GM18868 (cell line): ENCODE results near the gene BCL2.

Source experiments
- ATAC-seq: cut with Tn5 transposase; IDR thresholded peaks from one replicate; pipeline ENCODE4 v1.9.1; 2021; ENCODE audit warnings: mild to moderate bottlenecking, moderate library complexity; ENCODE audit not compliant: unreplicated experiment

Gene BCL2

DNA sequence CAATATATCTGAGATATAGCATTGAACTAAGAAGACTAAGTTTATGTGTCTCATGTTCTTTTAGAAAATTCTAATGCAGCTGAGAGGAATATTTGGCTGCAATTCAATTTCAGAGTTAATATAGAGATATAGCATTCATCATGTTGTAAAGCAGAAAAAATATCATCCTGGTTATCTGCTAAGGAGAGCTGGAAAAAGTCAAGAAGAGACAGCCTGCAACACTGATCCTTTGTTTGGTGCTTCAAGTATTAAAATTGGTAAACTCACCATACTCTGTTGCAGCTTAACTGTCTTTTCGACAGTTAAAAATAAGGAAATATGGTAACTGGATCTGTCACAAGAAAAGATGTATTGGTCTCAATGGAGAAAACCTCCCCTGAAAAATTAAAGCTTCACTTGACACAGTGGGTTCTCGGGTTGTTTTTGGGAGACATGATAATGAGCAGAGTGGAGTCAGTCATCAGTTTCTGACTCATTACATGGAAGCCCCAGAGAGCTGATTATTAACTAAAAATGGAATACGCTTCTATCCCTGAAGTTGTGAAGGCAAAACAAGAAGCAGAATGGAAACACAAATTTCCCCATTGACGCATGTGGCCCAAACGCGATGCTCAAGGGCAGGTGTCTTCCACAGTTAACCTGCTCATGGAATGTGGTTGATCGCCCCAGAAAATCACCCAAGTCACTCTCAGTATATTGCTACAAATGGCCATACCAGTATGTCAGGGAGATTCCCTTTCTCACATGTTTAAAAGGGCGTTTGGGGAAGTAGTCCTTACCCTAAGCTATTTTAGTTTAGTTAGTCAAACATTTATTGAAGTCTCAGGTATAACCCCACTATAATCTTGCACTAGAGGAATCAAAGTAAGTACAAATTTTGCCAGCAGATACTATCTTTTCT, 8.2 kb downstream of the BCL2 start:
- ATAC-seq = peak; percentile 81

DNA sequence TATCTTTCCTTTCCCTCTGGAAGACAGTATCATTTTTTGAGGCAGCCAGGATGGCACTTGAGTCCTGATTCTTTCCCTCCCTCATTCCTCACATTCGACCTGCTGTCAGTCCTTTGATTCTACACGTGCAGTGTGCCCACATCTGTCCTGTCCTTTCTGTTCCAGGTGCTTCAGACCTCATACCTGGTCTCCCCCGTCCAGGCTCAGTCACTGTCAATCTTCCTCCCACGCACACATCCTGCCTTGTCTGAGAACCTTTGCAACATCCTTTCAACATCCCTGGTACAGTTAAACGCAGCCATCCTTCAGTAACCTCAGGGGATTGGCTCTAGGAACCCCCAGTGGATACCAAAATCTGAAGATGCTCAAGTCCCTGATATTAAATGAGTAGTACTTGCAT, 10.1 kb downstream of the BCL2 start:
- ATAC-seq = no peak

DNA sequence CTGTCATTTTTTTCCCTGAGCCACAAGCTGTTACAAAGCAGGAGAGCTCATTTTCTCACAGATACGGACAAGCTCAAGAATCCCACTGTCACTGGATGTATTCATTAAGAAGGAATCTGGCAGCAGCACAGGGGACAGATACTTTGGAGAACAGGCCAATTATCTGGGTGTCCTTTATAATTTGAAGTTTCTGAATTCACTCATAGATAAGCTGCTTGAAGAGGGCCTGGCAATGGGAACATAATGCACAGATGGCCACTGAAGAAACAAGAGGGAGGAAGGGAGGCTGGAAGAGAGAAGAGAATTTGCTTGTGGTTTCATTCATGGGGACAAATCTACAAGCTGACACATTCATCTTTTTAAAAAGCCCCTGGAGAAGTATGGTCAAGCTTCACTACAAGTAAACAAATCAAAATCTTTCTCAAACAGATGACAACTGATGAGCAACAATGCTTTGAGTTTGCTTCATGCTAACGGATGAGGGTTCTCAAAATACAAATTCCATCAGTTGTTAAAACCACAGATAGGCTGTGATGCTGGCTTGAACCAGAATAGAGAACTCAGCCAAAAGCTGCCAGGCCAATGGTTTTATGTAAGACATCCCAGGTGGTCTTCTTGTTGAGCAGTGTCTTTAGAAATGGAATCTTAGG, 11.9 kb downstream of the BCL2 start:
- no peak for ATAC-seq

DNA sequence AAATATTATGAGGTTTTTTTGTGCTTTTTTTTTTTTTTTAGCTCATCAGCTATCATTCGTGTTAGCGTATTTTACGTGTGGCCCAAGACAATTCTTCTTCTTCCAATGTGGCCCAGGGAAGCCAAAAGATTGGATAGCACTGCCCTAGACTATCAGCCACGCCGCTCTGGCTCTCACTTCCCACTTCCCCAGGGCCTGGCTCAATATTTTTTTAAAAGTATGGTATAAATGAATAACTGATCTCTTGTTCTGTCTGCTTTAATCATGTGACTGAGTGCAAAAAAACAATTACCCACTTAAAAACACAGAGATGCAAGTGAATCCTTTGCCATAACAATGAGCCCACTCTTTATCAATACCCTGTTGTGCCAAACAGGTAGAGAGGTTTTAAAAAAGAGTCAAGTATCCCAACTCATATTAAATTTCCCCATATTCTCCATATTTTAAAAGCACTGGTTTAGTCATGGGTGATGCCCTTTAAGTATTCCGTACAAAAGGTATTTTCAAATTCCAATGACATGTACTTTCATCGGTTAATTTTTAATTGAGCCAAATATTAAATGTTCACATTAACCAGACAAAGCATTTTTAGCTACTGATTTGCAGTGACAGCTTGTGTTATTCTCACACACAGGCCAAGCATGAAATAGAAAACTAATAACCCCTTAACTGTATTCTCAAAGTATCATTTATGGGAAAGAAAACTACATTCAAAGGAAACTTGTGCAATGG, 12.6 kb downstream of the BCL2 start:
- ATAC-seq = no peak

DNA sequence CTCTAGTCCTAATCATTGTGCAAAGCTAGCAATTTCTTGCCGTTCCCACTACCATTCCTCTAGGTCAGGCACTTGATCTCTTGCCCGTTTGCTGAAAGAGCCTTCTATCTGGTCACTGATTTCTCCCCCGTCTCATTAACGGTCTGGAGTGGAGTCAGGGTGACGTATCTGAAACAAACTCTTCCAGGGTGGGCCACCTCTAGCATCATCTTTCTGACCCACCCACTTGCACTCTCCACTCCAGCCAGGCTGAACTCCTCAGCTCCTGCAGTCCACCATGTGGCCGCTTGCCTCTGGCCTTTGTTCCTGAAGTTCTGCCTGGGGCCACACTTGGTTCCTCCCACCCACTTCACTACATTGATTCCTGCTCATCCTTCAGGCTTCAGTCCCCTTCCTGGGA, 13.3 kb downstream of the BCL2 start:
- ATAC-seq = no peak

DNA sequence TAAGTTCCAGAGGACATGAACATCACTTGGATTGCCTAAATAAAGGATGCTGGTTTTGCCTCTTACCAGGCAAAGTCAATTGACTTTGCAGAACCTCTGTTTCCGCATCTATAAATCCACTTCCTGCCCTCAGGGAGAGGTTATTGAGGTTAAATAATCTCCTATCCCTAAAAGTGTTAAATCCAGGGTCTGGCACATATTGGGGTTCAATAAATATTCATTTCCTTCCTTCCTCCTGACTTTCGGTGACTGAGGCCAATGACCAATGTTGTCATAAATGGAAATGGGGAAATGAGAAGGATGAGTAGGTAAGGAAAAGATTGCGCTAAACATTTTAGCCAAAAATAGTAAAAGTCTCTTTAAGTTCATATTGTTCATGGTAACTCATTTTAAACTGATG, 16.0 kb downstream of the BCL2 start:
- no peak for ATAC-seq

DNA sequence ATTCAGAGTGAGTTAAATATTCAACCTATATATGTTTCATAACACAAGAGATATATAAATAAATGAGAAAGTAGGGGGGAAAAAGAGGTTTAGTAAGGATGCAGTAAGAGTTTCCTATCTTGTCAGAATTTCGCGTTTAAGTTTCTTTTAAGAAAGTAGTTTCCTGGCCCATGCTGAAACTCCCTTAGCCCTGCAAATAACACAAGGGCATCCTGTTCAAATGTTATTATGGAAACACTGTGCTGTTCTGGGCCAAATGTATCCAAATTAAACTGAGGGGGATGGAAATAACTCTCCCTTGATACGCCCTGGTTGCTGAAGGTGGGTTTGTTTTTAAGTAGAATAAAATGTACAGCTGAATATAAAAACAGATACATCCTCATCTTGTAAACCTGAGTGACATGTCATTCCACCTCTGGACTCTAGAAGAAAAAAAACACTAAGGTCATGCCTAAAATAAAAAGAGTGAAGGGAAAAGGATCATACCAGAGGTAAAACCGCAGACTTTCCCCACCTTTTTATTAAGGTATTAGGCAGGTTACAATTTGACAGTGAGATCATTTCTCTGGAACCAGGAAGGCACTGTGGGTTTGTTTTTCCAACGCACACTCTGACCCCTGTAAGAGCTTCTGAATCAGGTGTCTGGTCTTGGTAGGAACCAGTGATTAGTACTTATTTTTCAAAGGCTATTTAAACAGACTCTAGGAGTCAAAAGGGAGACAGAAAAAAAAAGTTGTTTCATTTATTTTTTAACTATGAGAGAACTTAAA, 16.7 kb downstream of the BCL2 start:
- no peak for ATAC-seq

DNA sequence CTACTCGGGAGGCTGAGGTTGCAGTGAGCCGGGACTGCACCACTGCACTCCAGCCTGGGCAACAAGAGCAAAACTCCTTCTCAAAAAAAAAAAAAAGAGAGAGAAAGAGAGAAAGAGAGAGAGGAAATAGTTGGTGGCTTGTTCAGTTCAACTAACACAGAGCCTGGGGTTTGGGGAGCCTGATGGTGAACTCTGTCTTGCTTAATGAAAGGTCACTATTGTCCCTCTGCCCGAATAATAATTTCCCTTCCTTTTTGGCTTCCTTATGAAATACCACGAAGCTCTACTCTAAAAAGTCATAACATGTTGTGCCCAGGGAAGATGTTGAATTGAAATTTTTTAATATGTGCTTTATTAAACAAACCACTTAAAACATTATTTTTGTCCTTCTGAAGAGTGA, 17.3 kb downstream of the BCL2 start:
- ATAC-seq = no peak

DNA sequence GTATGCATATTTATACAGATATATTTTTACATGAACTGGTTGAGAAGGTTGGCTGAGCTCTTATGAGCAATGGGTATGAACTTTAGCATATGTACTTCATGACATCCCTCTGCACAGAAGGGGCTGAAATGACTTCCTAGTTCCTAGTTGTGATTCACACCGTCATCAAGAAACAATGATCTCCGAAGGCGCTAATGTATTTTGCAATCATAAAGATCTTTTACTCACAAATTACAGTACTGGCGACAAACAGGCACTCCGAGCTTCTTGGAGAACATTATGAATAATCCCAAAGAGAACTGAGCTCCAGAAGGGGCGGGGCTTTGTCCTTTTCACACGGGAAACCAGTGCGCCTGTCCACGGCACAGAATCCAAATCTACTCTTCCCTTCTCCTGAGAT, 18.1 kb downstream of the BCL2 start:
- no peak for ATAC-seq

DNA sequence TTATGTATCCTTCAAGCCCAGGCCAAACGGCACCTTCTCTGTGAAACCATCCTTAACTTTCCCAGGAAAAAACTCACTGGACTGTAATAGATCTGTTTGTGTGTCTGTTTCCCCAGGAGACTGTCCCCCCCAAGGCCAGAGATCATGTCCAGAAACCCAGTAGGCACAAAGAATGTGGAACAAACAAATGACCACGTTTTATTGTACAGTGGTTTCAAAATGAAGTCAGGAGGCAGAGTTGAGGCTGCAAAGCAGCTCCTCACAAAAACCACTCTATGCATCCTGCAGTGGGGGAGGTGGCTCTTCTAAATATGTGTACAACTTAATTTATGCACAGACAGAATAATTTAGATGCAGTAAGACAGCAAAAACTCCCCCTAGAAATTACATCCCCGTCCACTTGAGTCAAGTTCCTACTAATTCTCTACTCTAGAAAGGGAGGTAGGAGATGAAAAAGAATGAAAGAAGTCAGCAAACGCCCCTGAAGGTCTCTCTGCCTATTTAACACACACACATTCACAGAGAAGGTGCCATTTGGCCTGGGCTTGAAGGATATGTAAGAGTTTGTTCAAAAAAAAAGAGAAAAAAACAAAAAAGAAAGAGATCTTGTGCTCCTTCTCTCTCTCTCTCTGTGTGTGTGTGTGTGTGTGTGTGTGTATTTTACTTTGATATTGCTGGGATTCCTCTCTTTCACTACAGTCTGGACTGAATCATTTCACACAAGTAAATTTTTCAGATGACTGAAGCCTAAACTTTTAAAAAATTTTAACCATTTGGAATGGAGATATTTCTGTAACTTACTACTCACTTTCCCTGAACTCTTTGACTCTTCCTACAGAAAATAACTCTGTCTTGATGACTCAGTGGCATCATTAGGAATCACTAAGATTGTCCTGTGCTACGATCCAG, 19.5 kb downstream of the BCL2 start:
- peak; percentile 64 for ATAC-seq

DNA sequence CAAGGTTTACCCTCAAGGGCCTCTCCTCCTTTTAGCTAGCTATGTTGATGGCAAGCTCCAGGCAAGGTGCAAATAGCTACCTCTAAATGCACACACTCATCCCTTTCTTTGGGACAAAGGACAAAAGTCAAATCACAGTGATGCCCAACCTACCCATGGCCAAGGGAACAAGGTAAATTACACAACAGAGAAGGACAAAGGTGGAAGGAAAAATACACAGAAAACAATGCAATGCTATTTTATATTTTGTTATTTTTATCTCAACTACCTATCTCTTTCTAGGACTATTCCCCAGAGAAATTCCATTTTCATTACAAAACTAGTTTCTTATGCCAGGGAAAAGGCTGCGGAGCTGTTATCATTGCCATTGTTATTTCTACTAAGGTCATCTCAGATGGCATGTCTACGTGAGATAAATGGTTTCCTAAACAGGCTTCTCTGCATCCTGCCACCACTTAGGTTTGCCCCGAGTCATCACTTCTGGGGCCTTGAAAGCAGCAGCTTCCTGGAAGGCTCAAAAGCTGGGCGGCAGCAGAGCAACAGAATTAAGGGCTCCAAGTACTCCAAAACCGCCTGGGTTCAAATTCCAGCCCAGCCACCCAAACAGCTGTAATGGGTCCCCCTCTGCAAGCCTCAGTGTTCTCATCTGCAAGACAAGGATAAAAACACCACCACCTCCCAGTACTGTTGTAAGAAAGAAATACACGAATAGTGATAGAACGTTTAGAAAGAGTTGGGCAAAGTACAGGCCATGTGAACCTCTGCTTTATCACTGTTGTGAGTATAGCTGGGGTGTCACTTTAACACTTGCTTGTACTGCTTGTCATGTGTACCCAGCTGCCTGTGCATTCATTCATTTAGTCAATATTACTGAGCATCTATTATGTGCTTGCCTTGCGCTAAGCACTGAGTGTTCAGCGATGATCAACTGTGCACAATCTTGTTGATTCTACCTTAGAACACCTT, 20.9 kb downstream of the BCL2 start:
- ATAC-seq = no peak

DNA sequence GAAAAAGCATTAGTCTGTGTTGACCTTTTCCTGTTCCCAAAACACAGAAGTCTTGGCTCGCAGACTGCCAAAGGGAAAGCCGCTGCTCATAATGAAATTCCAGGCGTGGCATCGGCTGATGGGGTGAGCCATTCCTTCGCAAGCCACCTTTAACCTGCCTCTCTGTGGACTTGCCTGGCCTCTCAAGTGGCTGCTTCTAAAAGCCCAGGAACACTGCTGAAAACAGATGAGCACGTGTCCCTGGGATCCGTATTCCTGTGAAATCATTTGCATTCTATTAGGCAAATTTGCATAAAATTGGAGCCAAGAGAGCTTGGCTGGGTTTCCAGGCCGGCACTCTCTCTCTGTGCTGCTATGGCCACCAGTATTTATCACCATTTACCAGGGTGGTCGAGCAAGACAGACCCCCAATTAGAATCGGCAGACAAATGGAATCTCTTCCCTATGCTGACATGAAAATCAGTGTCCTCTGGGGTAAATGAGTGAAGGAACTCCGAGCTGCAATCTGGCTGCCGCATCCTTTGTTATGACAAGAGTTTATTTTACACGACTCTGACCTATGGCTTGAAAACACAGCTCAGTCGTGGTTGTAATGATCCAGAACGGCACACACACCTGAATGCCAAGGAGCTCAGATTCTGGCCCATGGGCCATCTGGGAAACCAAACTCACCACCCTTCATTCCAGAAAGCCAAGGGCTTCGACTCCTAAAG, 21.7 kb downstream of the BCL2 start:
- no peak for ATAC-seq

DNA sequence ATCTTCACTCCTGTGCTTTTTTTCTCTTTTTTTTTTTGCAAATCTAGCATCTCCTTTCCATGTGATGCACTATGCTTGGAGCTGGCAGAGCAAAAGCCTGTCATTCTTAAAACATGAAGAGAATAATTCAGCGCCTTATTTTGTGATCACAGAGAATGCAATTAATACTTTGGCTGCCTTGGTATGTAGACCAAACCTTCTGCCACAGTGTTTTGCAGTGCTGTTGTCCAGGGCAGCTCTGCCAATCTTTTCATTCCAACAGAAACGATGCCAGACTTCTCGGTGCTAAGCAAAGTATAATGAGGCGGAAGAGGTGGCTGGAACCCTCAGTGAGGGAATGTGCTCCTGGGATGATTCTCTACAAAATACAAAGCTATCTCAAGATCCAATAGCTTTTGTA, 25.6 kb downstream of the BCL2 start:
- no peak for ATAC-seq

DNA sequence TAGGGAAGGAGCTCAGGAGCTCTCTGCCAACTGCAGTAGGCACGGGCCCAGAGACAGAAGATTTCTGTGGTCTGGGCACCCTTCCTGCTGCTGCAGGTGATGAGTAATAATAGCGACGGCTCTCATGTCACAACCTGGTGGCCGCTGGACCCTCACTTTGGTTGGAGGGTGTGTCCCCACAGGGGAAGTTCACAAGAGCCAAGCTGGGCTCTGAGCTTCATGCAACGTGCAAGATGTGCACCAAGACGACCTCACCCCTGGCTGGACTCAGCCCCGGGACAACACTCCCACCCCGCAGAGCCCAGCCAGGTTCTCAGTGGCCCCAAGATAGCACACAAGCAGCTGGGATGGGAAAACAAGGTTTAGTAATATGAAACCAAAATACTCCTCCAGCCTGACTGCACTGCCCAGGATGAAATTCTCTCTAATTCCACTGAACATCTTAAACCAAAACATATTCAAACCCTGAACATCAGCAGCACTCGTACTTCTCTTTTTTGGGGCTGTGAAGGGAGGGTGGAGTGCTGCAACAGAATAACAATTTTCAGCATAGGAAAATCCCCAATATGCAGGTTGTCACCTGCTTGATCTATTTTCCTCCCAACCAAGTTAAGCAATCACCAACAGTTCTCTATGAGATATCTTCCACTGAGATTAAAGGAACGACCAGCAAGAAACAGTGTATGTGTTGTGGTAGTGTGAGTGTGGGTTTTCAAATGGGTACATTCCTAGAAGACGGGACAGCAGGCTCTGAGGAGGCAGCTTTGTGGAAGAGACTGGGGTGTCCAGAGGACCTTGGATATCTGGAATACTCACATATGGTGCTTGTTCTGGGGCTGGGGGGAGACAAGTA, 26.5 kb downstream of the BCL2 start:
- peak; percentile 70 for ATAC-seq

DNA sequence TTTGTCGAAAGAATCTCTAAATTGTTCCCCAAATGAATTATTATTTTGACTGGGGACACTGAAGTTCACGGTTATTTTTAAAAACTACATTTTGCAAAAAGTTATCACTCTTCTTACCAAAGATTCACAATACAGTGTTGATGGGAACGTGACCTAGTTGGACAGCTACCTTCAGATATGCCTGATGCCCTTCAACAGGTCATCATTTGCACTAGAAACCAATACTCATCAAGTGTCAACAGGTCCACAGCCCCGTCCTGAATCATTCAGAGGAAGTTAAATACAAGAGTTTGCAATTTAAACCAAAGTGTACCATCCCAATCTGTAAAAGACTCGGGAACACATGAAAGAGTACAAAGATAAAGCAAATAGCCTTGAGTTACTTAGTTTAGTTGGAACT, 28.3 kb downstream of the BCL2 start:
- ATAC-seq = no peak

DNA sequence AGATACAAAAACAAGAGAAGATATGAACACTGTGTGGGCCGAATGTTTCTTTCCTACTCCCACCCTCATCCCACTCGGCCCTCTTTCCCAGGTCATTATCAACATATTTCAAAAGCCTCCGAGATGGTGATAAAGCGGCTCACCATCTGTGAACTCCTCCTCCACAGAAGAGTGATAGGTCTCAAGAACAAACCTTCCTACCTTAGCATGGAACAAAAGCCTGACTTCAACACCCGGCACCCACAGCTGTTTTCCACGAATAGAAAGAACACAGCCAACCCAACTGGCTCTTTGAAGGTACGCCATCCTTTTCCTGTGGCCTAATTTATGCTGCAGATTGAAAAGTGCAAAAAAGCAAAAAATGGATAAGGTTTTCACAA, 28.8 kb downstream of the BCL2 start:
- ATAC-seq = no peak

DNA sequence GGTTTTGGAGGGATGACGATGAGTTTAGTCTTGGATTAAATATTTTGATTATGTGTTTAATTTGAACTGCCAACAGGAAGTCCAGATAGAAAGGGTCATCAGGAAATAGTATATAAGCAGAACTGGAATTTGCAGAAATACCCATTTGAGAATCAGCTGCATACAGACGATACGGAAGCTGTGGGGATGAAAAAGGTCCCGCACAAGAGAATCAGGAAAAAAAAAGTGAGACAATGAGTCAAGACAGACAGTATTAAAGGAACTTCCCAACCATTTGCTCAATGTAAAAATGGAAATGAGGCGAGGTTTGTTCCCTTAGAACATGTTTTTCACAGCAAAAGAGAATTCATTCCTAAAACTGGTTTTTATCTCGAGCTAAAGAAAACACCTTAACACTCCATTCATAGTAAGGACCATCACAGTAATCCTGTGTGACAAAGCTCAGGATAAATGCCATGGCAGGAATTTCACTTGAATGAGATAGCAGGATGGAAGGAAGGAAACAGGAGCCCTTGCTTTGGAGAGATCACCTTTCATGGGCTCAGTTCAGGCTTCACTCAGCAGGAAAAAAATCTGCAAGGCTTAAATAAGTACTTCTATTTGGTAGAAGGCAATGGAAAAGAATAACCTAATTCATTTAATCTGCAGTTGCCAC, 29.3 kb downstream of the BCL2 start:
- no peak for ATAC-seq
